Measurements from ENCODE around the gene LILRB4. TPM values are rescaled to one million over a fixed set of nuclear protein-coding genes. Genes with fewer than 3 reads are reported as not detected.

Gene LILRB4
- total RNA-seq, 1 donor from 2014 or later: not detected

- TF ChIP-seq, protein P1, sequence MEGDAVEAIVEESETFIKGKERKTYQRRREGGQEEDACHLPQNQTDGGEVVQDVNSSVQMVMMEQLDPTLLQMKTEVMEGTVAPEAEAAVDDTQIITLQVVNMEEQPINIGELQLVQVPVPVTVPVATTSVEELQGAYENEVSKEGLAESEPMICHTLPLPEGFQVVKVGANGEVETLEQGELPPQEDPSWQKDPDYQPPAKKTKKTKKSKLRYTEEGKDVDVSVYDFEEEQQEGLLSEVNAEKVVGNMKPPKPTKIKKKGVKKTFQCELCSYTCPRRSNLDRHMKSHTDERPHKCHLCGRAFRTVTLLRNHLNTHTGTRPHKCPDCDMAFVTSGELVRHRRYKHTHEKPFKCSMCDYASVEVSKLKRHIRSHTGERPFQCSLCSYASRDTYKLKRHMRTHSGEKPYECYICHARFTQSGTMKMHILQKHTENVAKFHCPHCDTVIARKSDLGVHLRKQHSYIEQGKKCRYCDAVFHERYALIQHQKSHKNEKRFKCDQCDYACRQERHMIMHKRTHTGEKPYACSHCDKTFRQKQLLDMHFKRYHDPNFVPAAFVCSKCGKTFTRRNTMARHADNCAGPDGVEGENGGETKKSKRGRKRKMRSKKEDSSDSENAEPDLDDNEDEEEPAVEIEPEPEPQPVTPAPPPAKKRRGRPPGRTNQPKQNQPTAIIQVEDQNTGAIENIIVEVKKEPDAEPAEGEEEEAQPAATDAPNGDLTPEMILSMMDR (IDR thresholded peaks at IDR 0.05): no peak
- TF ChIP-seq EZH2 (IDR thresholded peaks at IDR 0.05): no peak
- TF ChIP-seq EZH2phosphoT487 (IDR thresholded peaks at IDR 0.05): no peak
- Histone ChIP-seq H3K36me3 (no peaks in the 10 kb centered on the region), H3K4me3 (no peak overlapping the region), H3K27ac (no peak overlapping the region), H3K9ac (no peak overlapping the region), H3F3A (ENCODE audit: low read depth) (no peaks in the 10 kb centered on the region), H4K20me1 (ENCODE audit: low read depth) (no peaks in the 10 kb centered on the region), H3K4me1 (no peaks in the 10 kb centered on the region), H3K9me3 (ENCODE audit: low read depth) (peaks cover 9% of the 10 kb centered on the region), H3K27me3 (no peaks in the 10 kb centered on the region), H2AFZ (replicated peaks) (no peak overlapping the region), H3K4me2 (no peak overlapping the region), H3K79me2 (ENCODE audit: low read depth) (no peaks in the 10 kb centered on the region)
- Mint-ChIP-seq H3K36me3 (no peaks in the 10 kb centered on the region), H3K4me1 (no peaks in the 10 kb centered on the region), H3K27ac (no peak overlapping the region), H3K27me3 (ENCODE audit: insufficient read depth, low read depth) (no peaks in the 10 kb centered on the region), H3K4me3 (no peak overlapping the region), H3K9me3 (peaks cover 37% of the 10 kb centered on the region)
- no peak for DNase-seq (ENCODE audit: low spot score)
Observed at GRCh38 chr19:54692298-54692615, 29.5 kb downstream of the LILRB4 start.

GRCh38 chr19:54694648-54695047 lies 31.9 kb downstream of the LILRB4 start:
- no peak overlapping the region for H3K9ac ChIP-seq
- peaks cover 1% of the 10 kb centered on the region for H3K9me3 ChIP-seq (ENCODE audit: low read depth)
- no peaks in the 10 kb centered on the region for H3K4me1 Mint-ChIP-seq
- peaks cover 49% of the 10 kb centered on the region for H3K9me3 Mint-ChIP-seq
- no peaks in the 10 kb centered on the region for H3F3A ChIP-seq (ENCODE audit: low read depth)
- no peak overlapping the region for H3K27ac Mint-ChIP-seq
- no peak overlapping the region for H3K4me3 ChIP-seq
- H3K4me2 ChIP-seq: no peak overlapping the region
- H3K79me2 ChIP-seq (ENCODE audit: low read depth): no peaks in the 10 kb centered on the region
- no peaks in the 10 kb centered on the region for H3K36me3 Mint-ChIP-seq
- TF ChIP-seq EZH2 (IDR thresholded peaks at IDR 0.05) (no peak), EZH2phosphoT487 (IDR thresholded peaks at IDR 0.05) (no peak)
- TF ChIP-seq, protein P1 (IDR thresholded peaks at IDR 0.05): no peak
- H3K4me3 Mint-ChIP-seq: no peak overlapping the region
- H3K27ac ChIP-seq: no peak overlapping the region
- no peak overlapping the region for H2AFZ ChIP-seq (replicated peaks)
- H3K27me3 Mint-ChIP-seq (ENCODE audit: insufficient read depth, low read depth): no peaks in the 10 kb centered on the region
- H3K36me3 ChIP-seq: no peaks in the 10 kb centered on the region
- DNase-seq (ENCODE audit: low spot score): no peak
- H4K20me1 ChIP-seq (ENCODE audit: low read depth): no peaks in the 10 kb centered on the region
- no peaks in the 10 kb centered on the region for H3K27me3 ChIP-seq
- no peaks in the 10 kb centered on the region for H3K4me1 ChIP-seq

DNA sequence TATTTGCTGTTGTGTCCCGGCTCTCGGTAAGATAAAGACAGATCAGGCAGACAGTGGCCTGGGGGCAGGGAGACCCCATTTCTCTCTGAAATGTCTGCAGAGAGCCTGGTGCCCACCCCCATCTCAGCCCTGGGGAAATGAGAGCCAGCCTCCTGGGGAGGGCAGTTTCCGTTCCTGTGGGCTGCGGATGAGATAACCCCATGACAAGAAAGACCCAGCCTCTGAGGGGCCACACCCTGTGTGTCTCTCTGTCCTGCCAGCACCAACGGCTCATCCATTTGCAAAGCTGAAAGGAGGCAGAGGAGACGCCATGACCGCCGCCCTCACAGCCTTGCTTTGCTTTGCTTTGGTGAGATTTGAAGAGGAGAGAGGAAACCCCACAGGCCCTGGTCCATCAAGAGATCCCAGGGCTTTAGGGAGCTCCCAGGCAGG lies 33.3 kb downstream of the LILRB4 start:
- Histone ChIP-seq H3K4me2 (no peak overlapping the region), H3K9ac (no peak overlapping the region), H3K27me3 (no peaks in the 10 kb centered on the region), H2AFZ (replicated peaks) (no peak overlapping the region), H4K20me1 (ENCODE audit: low read depth) (no peaks in the 10 kb centered on the region), H3K79me2 (ENCODE audit: low read depth) (no peaks in the 10 kb centered on the region), H3K27ac (no peak overlapping the region), H3F3A (ENCODE audit: low read depth) (no peaks in the 10 kb centered on the region), H3K4me1 (no peaks in the 10 kb centered on the region), H3K36me3 (no peaks in the 10 kb centered on the region), H3K9me3 (ENCODE audit: low read depth) (no peaks in the 10 kb centered on the region), H3K4me3 (no peak overlapping the region)
- Mint-ChIP-seq H3K9me3 (peaks cover 51% of the 10 kb centered on the region), H3K36me3 (no peaks in the 10 kb centered on the region), H3K4me1 (no peaks in the 10 kb centered on the region), H3K27me3 (ENCODE audit: insufficient read depth, low read depth) (no peaks in the 10 kb centered on the region), H3K27ac (no peak overlapping the region), H3K4me3 (no peak overlapping the region)
- DNase-seq (ENCODE audit: low spot score): no peak
- no peak for TF ChIP-seq EZH2 (IDR thresholded peaks at IDR 0.05)
- TF ChIP-seq, protein P1 (IDR thresholded peaks at IDR 0.05): no peak
- no peak for TF ChIP-seq EZH2phosphoT487 (IDR thresholded peaks at IDR 0.05)
